Progenitor cell of endocrine pancreas (in vitro differentiated cells): Measurements from ENCODE around the gene DENND11. TPM values are rescaled to one million over a fixed set of nuclear protein-coding genes. Genes with fewer than 3 reads are reported as not detected.

Source experiments
- DNase-seq: peaks from one replicate; pipeline ENCODE4 v3.0.0; 2021; ENCODE audit warnings: low spot score; ENCODE audit not compliant: unreplicated experiment
- H3K27ac Mint-ChIP-seq: 2 replicates; pipeline ENCODE4 v1.8.0; 2021; ENCODE audit warnings: mild to moderate bottlenecking, moderate library complexity, mixed read lengths
- H3K27me3 Mint-ChIP-seq: 2 replicates; pipeline ENCODE4 v1.8.0; 2021; ENCODE audit warnings: mixed read lengths
- H3K36me3 Mint-ChIP-seq: 2 replicates; pipeline ENCODE4 v1.8.0; 2022; ENCODE audit warnings: mixed read lengths; ENCODE audit not compliant: insufficient read depth
- H3K4me1 Mint-ChIP-seq: 2 replicates; pipeline ENCODE4 v1.8.0; 2021; ENCODE audit warnings: low read depth, mixed read lengths
- H3K4me3 Mint-ChIP-seq: 2 replicates; pipeline ENCODE4 v1.8.0; 2021; ENCODE audit warnings: low read depth, mild to moderate bottlenecking, moderate library complexity, mixed read lengths
- H3K9me3 Mint-ChIP-seq: 2 replicates; pipeline ENCODE4 v1.8.0; 2021; ENCODE audit warnings: low read depth, mixed read lengths
- total RNA-seq: library from RNA; stranded (reverse); gene quantifications from 2 replicates; pipeline ENCODE4 v1.2.1, GENCODE V29; 2021
- TF ChIP-seq, protein P1 (sequence below): fragments of 200-600 bp; sonication (generic); IDR thresholded peaks from one replicate; pipeline ENCODE4 v1.5.0; 2021; ENCODE audit warnings: antibody characterized with exemption, mild to moderate bottlenecking; ENCODE audit not compliant: unreplicated experiment

The DENND11 gene
- total RNA-seq, 1 donor from 2014 or later, result 52.3 TPM

- Mint-ChIP-seq H3K36me3 (no peaks in the 10 kb centered on the region), H3K4me1 (peaks cover 29% of the 10 kb centered on the region), H3K27me3 (no peaks in the 10 kb centered on the region), H3K4me3 (no peak overlapping the region), H3K27ac (no peak overlapping the region), H3K9me3 (no peaks in the 10 kb centered on the region)
- TF ChIP-seq, protein P1, sequence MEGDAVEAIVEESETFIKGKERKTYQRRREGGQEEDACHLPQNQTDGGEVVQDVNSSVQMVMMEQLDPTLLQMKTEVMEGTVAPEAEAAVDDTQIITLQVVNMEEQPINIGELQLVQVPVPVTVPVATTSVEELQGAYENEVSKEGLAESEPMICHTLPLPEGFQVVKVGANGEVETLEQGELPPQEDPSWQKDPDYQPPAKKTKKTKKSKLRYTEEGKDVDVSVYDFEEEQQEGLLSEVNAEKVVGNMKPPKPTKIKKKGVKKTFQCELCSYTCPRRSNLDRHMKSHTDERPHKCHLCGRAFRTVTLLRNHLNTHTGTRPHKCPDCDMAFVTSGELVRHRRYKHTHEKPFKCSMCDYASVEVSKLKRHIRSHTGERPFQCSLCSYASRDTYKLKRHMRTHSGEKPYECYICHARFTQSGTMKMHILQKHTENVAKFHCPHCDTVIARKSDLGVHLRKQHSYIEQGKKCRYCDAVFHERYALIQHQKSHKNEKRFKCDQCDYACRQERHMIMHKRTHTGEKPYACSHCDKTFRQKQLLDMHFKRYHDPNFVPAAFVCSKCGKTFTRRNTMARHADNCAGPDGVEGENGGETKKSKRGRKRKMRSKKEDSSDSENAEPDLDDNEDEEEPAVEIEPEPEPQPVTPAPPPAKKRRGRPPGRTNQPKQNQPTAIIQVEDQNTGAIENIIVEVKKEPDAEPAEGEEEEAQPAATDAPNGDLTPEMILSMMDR, result no peak
- DNase-seq, result no peak
Observed at GRCh38 chr7:141713890-141714289, 11.9 kb upstream of the DENND11 start.

GRCh38 chr7:141712603-141713255, 10.8 kb upstream of the DENND11 start:
- no peaks in the 10 kb centered on the region for H3K9me3 Mint-ChIP-seq
- TF ChIP-seq, protein P1, result no peak
- peaks cover 39% of the 10 kb centered on the region for H3K4me1 Mint-ChIP-seq
- H3K27ac Mint-ChIP-seq, result no peak overlapping the region
- H3K36me3 Mint-ChIP-seq, result no peaks in the 10 kb centered on the region
- H3K4me3 Mint-ChIP-seq, result no peak overlapping the region
- no peaks in the 10 kb centered on the region for H3K27me3 Mint-ChIP-seq
- DNase-seq, result no peak

GRCh38 chr7:141710301-141710700, 8.3 kb upstream of the DENND11 start:
- Mint-ChIP-seq H3K4me1 (peaks cover 53% of the 10 kb centered on the region), H3K27ac (no peak overlapping the region), H3K27me3 (no peaks in the 10 kb centered on the region), H3K9me3 (no peaks in the 10 kb centered on the region), H3K4me3 (no peak overlapping the region), H3K36me3 (no peaks in the 10 kb centered on the region)
- TF ChIP-seq, protein P1, result no peak
- DNase-seq, result no peak

- Mint-ChIP-seq H3K27ac (no peak overlapping the region), H3K4me1 (peaks cover 54% of the 10 kb centered on the region), H3K9me3 (no peaks in the 10 kb centered on the region), H3K27me3 (no peaks in the 10 kb centered on the region), H3K36me3 (no peaks in the 10 kb centered on the region), H3K4me3 (no peak overlapping the region)
- TF ChIP-seq, protein P1, result no peak
- no peak for DNase-seq
Observed at GRCh38 chr7:141709749-141710148, 7.8 kb upstream of the DENND11 start.

- H3K36me3 Mint-ChIP-seq, result no peaks in the 10 kb centered on the region
- DNase-seq, result no peak
- H3K27ac Mint-ChIP-seq, result no peak overlapping the region
- no peaks in the 10 kb centered on the region for H3K27me3 Mint-ChIP-seq
- H3K4me3 Mint-ChIP-seq, result no peak overlapping the region
- TF ChIP-seq, protein P1, result no peak
- H3K9me3 Mint-ChIP-seq, result no peaks in the 10 kb centered on the region
- peaks cover 54% of the 10 kb centered on the region for H3K4me1 Mint-ChIP-seq
Observed at GRCh38 chr7:141709318-141709717, 7.4 kb upstream of the DENND11 start.
